NCI-H146 (cell line): ENCODE data around the gene MAPT.
"Not testable (repeated sequence)": the region's sequence is repeated elsewhere in the genome, so short reads cannot be mapped to it uniquely, and the experiment has no call there.

Experiments
- DNase-seq: peaks from one replicate; lab custom pipeline; 2025; lab: John Stamatoyannopoulos, UW

Gene MAPT

GRCh38 chr17:46010597-46011186 is 116.3 kb downstream of the MAPT start:
- DNase-seq = no peak

GRCh38 chr17:46011711-46012505 is 117.6 kb downstream of the MAPT start:
- peak; percentile 5 for DNase-seq

GRCh38 chr17:46012506-46013079 is 118.2 kb downstream of the MAPT start:
- no peak for DNase-seq

GRCh38 chr17:46013127-46013501 is 118.8 kb downstream of the MAPT start:
- DNase-seq = no peak

GRCh38 chr17:46013502-46014165 is 119.3 kb downstream of the MAPT start:
- no peak for DNase-seq

GRCh38 chr17:46019408-46019925 is 125.1 kb downstream of the MAPT start:
- DNase-seq = not testable (repeated sequence)

GRCh38 chr17:46020023-46020761 is 125.8 kb downstream of the MAPT start:
- no peak for DNase-seq

- DNase-seq = no peak
Observed at GRCh38 chr17:46020998-46021397, 126.6 kb downstream of the MAPT start.

GRCh38 chr17:46023366-46023765 is 129.0 kb downstream of the MAPT start:
- DNase-seq = not testable (repeated sequence)

GRCh38 chr17:46023783-46024388 is 129.5 kb downstream of the MAPT start:
- DNase-seq = peak; percentile 12

- DNase-seq = no peak
Observed at GRCh38 chr17:46024590-46024989, 130.2 kb downstream of the MAPT start.

GRCh38 chr17:46025060-46025459 is 130.7 kb downstream of the MAPT start:
- DNase-seq = no peak

- DNase-seq = peak; percentile 38
Observed at GRCh38 chr17:46025510-46026165, 131.3 kb downstream of the MAPT start.

GRCh38 chr17:46026166-46027047 is 132.1 kb downstream of the MAPT start:
- DNase-seq = no peak

GRCh38 chr17:46027048-46027975 is 133.0 kb downstream of the MAPT start:
- no peak for DNase-seq

GRCh38 chr17:46027976-46028325 is 133.6 kb downstream of the MAPT start:
- DNase-seq = no peak

GRCh38 chr17:46028374-46028773 is 134.0 kb downstream of the MAPT start:
- no peak for DNase-seq

GRCh38 chr17:46028981-46029565 is 134.7 kb downstream of the MAPT start:
- DNase-seq = no peak
